ENCODE measurements around the gene KCNT2. TPM values are rescaled to one million over a fixed set of nuclear protein-coding genes. Genes with fewer than 3 reads are reported as not detected.

KCNT2 gene
- total RNA-seq, 1 experiment from 2014 or later = 9.1 TPM

GRCh38 chr1:196594700-196595099, 13.5 kb downstream of the KCNT2 start:
- H3K27me3 ChIP-seq (ENCODE audit: insufficient read depth, low read length) = no peaks in the 10 kb centered on the region
- H3K23ac ChIP-seq (ENCODE audit: insufficient read length, low read depth, low read length) = no peak overlapping the region
- TF ChIP-seq CTCF (conservative IDR thresholded peaks at IDR 0.05) = no peak
- H3K4ac ChIP-seq (ENCODE audit: low read depth, low read length) = no peak overlapping the region
- H4K91ac ChIP-seq (ENCODE audit: insufficient read length, low read depth, low read length) = no peak overlapping the region
- no peaks in the 10 kb centered on the region for H3K23me2 ChIP-seq (ENCODE audit: insufficient read length, low read depth, low read length, poor library complexity, severe bottlenecking)
- no peaks in the 10 kb centered on the region; a peak in 1 of 5 replicates for H3K9me3 Mint-ChIP-seq
- H2BK20ac ChIP-seq (ENCODE audit: low read depth, low read length, poor library complexity, severe bottlenecking) = no peak overlapping the region
- H3K79me1 ChIP-seq (ENCODE audit: insufficient read depth, low read depth, low read length, poor library complexity, severe bottlenecking) = no peaks in the 10 kb centered on the region
- H3K18ac ChIP-seq (ENCODE audit: insufficient read length, low read depth, low read length) = no peak overlapping the region
- no peak overlapping the region for H2AK5ac ChIP-seq (ENCODE audit: insufficient read length, low read length)
- H2BK12ac ChIP-seq (ENCODE audit: insufficient read length, low read depth, low read length) = no peak overlapping the region
- peaks cover 14 to 17% of the 10 kb centered on the region in 2 experiments for H3K4me1 Mint-ChIP-seq
- H2BK120ac ChIP-seq (ENCODE audit: low read depth, low read length, poor library complexity, severe bottlenecking) = no peak overlapping the region
- H3K4me1 ChIP-seq (ENCODE audit: insufficient read depth, low read length) = peaks cover 3% of the 10 kb centered on the region; the same call in 1 of the 2 replicates
- H3K56ac ChIP-seq (ENCODE audit: insufficient read length, low read depth, low read length) = no peak overlapping the region
- H3K4me2 ChIP-seq (ENCODE audit: insufficient read depth, insufficient read length, low read length) = no peak overlapping the region
- no peak overlapping the region for H2AFZ ChIP-seq (ENCODE audit: low read length)
- WGBS (ENCODE audit: extremely low coverage, insufficient read length, low lambda C conversion rate) = no CpG with 5 or more reads among the region's 2 CpGs
- no peak overlapping the region for H3K14ac ChIP-seq (ENCODE audit: insufficient read depth, low read length)
- H2BK5ac ChIP-seq (ENCODE audit: insufficient read length, low read length) = no peak overlapping the region
- no peak overlapping the region for H3T11ph ChIP-seq (ENCODE audit: low read length)
- DNase-seq = no peak
- H3K27me3 Mint-ChIP-seq (ENCODE audit: low read depth) = no peaks in the 10 kb centered on the region
- peaks cover 3% of the 10 kb centered on the region; the same call in 1 of the 2 replicates for H3K79me2 ChIP-seq (ENCODE audit: insufficient read depth, low read length)
- H4K20me1 ChIP-seq (ENCODE audit: control insufficient read depth, insufficient read depth, insufficient read length) = no peaks in the 10 kb centered on the region
- no peak overlapping the region for H3K4me3 Mint-ChIP-seq
- H3K9me3 ChIP-seq (ENCODE audit: control insufficient read depth, low read depth, low read length) = no peaks in the 10 kb centered on the region
- H3K27ac Mint-ChIP-seq = no peak overlapping the region
- H4K5ac ChIP-seq (ENCODE audit: insufficient read length, low read depth, low read length) = no peak overlapping the region
- H4K8ac ChIP-seq (replicated peaks; ENCODE audit: insufficient read length, low read depth, low read length) = no peak overlapping the region
- H3K27ac ChIP-seq (ENCODE audit: insufficient read length, low read depth, low read length) = no peak overlapping the region
- H3K36me3 Mint-ChIP-seq (ENCODE audit: insufficient read depth in 1 of 3, low read depth in 3 of 3) = peaks cover 0 to 16% (median 3%) of the 10 kb centered on the region in 3 experiments; a peak in 4 of 7 replicates
- no peak overlapping the region for H2BK15ac ChIP-seq (ENCODE audit: low read depth, low read length)
- no peak overlapping the region for H3K9ac ChIP-seq (ENCODE audit: extremely low read depth, insufficient read length, low read length)

All from H9 (cell line).